Calu3 (cell line): ENCODE measurements around the gene CHD5. TPM values are rescaled to one million over a fixed set of nuclear protein-coding genes. Genes with fewer than 3 reads are reported as not detected.

Experiments used
- BruUV-seq: library from RNA; stranded (reverse); fragments of 400-500 nt; replicated peaks from 2 replicates; lab custom pipeline; 2021; lab: Mats Ljungman, UMichigan
- CTCF ChIA-PET: fragments of 300-600 bp; sonication (Branson Sonifier 250); formaldehyde crosslinking; loops from one replicate; lab custom pipeline; 2022; ENCODE audit warnings: antibody characterized with exemption; lab: Charles Lee
- DNase-seq: peaks from one replicate; pipeline ENCODE4 v3.0.0; 2022
- H3K27ac Mint-ChIP-seq: one replicate; pipeline ENCODE4 v1.8.0; 2022; ENCODE audit warnings: mixed read lengths; ENCODE audit not compliant: unreplicated experiment
- H3K27me3 Mint-ChIP-seq: one replicate; pipeline ENCODE4 v1.8.0; 2022; ENCODE audit warnings: mixed read lengths; ENCODE audit not compliant: unreplicated experiment
- H3K36me3 Mint-ChIP-seq: one replicate; pipeline ENCODE4 v1.8.0; 2022; ENCODE audit warnings: mild to moderate bottlenecking, moderate library complexity, mixed read lengths; ENCODE audit not compliant: insufficient read depth, unreplicated experiment
- H3K4me1 Mint-ChIP-seq: one replicate; pipeline ENCODE4 v1.8.0; 2022; ENCODE audit warnings: mild to moderate bottlenecking, low read depth, mixed read lengths; ENCODE audit not compliant: unreplicated experiment
- H3K4me3 Mint-ChIP-seq: one replicate; pipeline ENCODE4 v1.8.0; 2022; ENCODE audit warnings: mild to moderate bottlenecking, low read depth, moderate library complexity, mixed read lengths; ENCODE audit not compliant: unreplicated experiment
- H3K9me3 Mint-ChIP-seq: one replicate; pipeline ENCODE4 v1.8.0; 2022; ENCODE audit warnings: low read depth, mixed read lengths; ENCODE audit not compliant: unreplicated experiment
- intact Hi-C: fragments of 100-400 bp; cut with micrococcal nuclease; formaldehyde crosslinking; loops from one replicate; pipeline ENCODE4 v1.10.0; 2022; ENCODE audit not compliant: unreplicated experiment
- total RNA-seq: library from RNA; stranded (reverse); gene quantifications from 2 replicates; pipeline ENCODE4 v1.2.3, GENCODE V29; 2022
- TF ChIP-seq, protein P1 (sequence below): fragments of 200-600 bp; IDR thresholded peaks from one replicate; pipeline ENCODE4 v1.8.0; 2022; ENCODE audit warnings: antibody characterized with exemption; ENCODE audit not compliant: unreplicated experiment

The CHD5 gene
- total RNA-seq, 1 experiment from 2014 or later = 0.28 TPM

DNA sequence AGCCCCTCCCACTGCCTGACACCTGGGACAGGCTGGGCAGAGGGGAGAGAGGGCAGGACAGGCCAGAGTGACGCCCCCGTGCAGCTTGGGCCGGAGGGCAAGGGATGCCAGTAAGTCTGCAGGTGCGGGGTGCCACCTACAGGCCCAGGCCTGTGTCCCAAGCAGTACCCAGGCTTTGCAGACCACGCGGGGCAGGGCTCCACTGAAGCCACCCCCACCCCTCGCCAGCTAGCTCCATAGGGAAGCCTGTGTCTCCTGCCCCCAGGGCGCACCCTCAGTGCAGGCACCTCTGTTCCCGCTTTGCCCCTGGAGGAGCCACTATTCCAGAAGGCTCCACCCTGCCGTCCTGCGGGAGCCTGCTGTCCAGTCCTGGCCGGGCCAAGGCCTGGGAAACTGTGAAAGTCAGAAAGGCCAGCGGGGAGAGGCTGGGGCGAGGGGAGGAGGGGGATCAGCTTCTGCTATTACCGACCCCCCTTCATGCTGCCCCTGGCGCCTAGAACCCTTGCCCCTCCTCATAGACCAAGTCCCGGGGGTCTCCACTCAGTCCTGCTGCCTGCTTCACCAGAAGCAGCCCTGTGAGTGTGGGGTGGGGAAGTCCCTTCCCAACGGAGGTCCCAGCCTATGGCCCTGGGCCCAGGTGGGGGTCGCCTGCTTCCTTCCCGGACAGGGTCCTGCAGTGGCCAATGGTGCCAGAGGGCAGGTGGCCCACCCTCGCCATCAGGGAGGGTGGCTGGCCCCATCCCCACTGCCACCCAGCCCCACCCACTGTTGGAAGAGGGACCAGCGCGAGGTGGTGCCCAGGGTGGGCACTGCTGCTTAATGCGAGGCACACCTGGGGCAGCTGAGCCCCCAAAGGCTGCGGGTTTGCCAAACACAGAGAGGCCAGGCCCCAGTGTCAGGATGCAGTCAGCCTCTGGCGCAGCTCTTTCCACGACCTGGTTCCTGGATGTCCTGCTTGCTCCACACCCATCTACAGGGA is 80.0 kb downstream of the CHD5 start:
- Mint-ChIP-seq H3K9me3 (no peaks in the 10 kb centered on the region), H3K4me1 (no peaks in the 10 kb centered on the region), H3K4me3 (no peak overlapping the region), H3K36me3 (no peaks in the 10 kb centered on the region), H3K27ac (no peak overlapping the region), H3K27me3 (peaks cover 44% of the 10 kb centered on the region)
- TF ChIP-seq, protein P1, sequence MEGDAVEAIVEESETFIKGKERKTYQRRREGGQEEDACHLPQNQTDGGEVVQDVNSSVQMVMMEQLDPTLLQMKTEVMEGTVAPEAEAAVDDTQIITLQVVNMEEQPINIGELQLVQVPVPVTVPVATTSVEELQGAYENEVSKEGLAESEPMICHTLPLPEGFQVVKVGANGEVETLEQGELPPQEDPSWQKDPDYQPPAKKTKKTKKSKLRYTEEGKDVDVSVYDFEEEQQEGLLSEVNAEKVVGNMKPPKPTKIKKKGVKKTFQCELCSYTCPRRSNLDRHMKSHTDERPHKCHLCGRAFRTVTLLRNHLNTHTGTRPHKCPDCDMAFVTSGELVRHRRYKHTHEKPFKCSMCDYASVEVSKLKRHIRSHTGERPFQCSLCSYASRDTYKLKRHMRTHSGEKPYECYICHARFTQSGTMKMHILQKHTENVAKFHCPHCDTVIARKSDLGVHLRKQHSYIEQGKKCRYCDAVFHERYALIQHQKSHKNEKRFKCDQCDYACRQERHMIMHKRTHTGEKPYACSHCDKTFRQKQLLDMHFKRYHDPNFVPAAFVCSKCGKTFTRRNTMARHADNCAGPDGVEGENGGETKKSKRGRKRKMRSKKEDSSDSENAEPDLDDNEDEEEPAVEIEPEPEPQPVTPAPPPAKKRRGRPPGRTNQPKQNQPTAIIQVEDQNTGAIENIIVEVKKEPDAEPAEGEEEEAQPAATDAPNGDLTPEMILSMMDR = no peak
- BruUV-seq = no TSS peak
- peak; percentile 33 for DNase-seq
- CTCF ChIA-PET = interaction anchor here (1.1 kb wide), 1 partner anchor 47 kb away, joined by 4 read pairs; no protein-coding TSS in a partner anchor
- intact Hi-C loops = loop anchor here (1.0 kb wide), 1 partner anchor 47 kb away; no protein-coding TSS in a partner anchor

DNA sequence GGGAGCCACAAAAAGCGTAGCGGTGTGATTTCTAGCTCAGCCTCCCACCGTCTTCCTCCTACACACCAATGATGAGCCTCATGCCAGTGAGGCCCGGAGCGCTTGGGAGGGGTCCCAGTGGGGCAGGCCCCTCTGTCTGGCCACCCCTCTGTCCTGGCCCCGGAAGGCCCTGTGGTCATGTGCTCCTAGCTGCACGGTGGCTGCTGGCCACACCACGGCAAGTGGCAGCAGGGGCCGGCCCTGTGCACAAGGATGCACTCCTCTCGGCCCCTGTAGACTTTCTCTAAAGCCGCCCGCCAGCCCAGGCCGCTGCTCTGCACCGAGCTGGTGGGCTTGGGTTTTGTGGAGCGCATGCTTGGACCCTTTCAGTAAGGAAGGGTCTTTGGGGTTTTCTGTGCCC is 80.8 kb downstream of the CHD5 start:
- Mint-ChIP-seq H3K9me3 (no peaks in the 10 kb centered on the region), H3K27me3 (peaks cover 45% of the 10 kb centered on the region), H3K27ac (no peak overlapping the region), H3K36me3 (no peaks in the 10 kb centered on the region), H3K4me3 (no peak overlapping the region), H3K4me1 (no peaks in the 10 kb centered on the region)
- DNase-seq = no peak
- no TSS peak for BruUV-seq
- CTCF ChIA-PET = interaction anchor here (1.1 kb wide), 1 partner anchor 46 kb away, joined by 4 read pairs; no protein-coding TSS in a partner anchor
- intact Hi-C loops = loop anchor here (1.0 kb wide), 1 partner anchor 46 kb away; no protein-coding TSS in a partner anchor
- TF ChIP-seq, protein P1 = no peak

DNA sequence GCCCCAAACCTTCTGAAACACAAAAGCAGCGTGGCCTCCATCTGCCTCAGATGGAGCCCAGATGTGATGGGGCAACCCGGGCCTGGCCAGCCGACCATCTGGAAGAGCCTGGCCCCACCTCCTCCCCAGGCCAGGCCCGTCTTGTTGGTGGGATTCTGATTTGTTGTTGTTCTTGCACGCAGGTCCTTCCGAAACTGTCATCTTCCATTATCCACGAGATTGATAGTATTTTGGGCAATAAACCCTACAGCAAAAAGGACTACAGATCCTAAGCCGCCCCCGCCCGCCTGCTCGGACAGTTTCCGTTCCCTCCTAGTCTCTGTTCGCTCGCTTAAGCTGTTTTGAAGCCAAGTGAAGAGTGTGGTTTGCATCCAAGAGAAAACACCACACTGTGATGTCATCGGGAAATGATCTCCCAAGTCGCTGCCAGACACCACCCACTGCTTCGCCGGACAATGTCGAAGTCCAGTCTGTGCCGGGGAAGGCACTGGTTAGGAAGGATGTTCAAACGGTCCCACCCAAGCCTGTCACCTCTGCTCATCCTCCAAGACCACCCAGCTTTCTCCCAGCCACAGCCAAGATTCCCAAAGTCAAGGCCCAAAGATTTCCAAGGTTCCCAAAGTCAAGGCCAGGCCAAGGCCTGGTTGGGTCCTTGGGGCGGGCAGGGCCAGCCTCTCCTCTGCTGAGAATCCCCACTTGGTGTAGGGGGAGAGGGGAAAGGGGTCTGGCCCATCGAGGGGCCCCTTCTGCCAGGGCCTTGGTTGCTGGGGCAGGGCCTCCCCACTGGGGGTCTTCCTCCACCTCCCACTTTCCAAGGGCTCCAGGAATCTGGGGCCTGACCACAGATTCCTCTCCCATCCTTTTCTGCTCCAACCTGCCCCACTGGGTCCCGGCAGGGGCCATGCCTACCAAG is 81.6 kb downstream of the CHD5 start:
- H3K9me3 Mint-ChIP-seq = no peaks in the 10 kb centered on the region
- TF ChIP-seq, protein P1 = no peak
- H3K4me1 Mint-ChIP-seq = no peaks in the 10 kb centered on the region
- H3K27me3 Mint-ChIP-seq = peaks cover 53% of the 10 kb centered on the region
- no peak overlapping the region for H3K27ac Mint-ChIP-seq
- intact Hi-C loops = loop anchor here (1.0 kb wide), 1 partner anchor 45 kb away; no protein-coding TSS in a partner anchor
- CTCF ChIA-PET = no interaction called here
- H3K4me3 Mint-ChIP-seq = no peak overlapping the region
- DNase-seq = no peak
- BruUV-seq = no TSS peak
- no peaks in the 10 kb centered on the region for H3K36me3 Mint-ChIP-seq

DNA sequence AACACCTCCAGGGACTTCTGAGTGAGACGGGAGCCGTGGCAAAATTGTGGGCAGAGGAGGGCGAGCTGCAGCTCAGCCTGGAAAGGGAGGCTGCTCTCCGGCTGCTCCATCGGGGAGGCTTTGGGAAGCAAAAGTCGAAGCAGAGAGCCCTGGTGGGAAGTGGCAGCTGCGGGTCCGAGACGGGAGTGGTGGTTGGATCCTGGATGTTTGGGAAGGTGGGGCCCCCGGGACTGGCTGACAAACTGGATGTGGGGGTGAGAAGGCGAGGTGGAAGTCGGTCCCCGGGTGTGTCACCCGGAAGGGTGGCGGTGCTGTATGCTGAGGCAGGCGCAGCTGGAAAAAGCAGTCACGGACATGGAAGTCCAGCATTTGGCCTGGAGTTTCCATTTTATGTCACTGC is 82.3 kb downstream of the CHD5 start:
- no peak overlapping the region for H3K27ac Mint-ChIP-seq
- no peaks in the 10 kb centered on the region for H3K4me1 Mint-ChIP-seq
- H3K27me3 Mint-ChIP-seq = peaks cover 52% of the 10 kb centered on the region
- no peak for DNase-seq
- H3K4me3 Mint-ChIP-seq = no peak overlapping the region
- CTCF ChIA-PET = no interaction called here
- TF ChIP-seq, protein P1 = no peak
- H3K9me3 Mint-ChIP-seq = no peaks in the 10 kb centered on the region
- H3K36me3 Mint-ChIP-seq = no peaks in the 10 kb centered on the region
- BruUV-seq = no TSS peak
- intact Hi-C loops = no loop called here
